Panc1 (cell line): ENCODE measurements around the gene BLCAP. TPM values are rescaled to one million over a fixed set of nuclear protein-coding genes. Genes with fewer than 3 reads are reported as not detected.

Source experiments
- ATAC-seq: fragments of 200-7000 bp; cut with Tn5 transposase; 2 replicates; pipeline ENCODE4 v1.9.1; 2020; ENCODE audit warnings: mild to moderate bottlenecking, moderate library complexity
- BruUV-seq: library from RNA; stranded (reverse); fragments of 400-500 nt; replicated peaks from 2 replicates; lab custom pipeline; 2021; lab: Mats Ljungman, UMichigan
- CTCF ChIA-PET: fragments of 300-600 bp; sonication (Branson Sonifier 250); formaldehyde crosslinking; loops from one replicate; lab custom pipeline; 2022; ENCODE audit warnings: antibody characterized with exemption; lab: Charles Lee
- POLR2A ChIA-PET: fragments of 300-600 bp; sonication (Branson Sonifier 250); formaldehyde crosslinking; loops from one replicate; lab custom pipeline; 2022; ENCODE audit warnings: antibody characterized with exemption; lab: Charles Lee
- DNase-seq: peaks from one replicate; pipeline ENCODE4 v3.0.0-alpha.2; 2010; ENCODE audit warnings: low read depth, low spot score
- H3K27ac ChIP-seq: 2 replicates; pipeline ENCODE4 v1.5.1; 2011; ENCODE audit warnings: mild to moderate bottlenecking, low read length, inconsistent platforms
- H3K27me3 ChIP-seq: fragments of 200-500 bp; sonication (Bioruptor generic); 2 replicates; pipeline ENCODE4 v1.6.0; 2014; ENCODE audit warnings: low read length, inconsistent platforms; ENCODE audit not compliant: control insufficient read depth, insufficient read depth
- H3K36me3 ChIP-seq: fragments of 200-500 bp; sonication (Bioruptor generic); 2 replicates; pipeline ENCODE4 v1.5.1; 2014; ENCODE audit warnings: inconsistent platforms, mild to moderate bottlenecking, low read length, moderate library complexity; ENCODE audit not compliant: control insufficient read depth, insufficient read depth
- H3K4me1 ChIP-seq: 2 replicates; pipeline ENCODE4 v1.5.1; 2011; ENCODE audit warnings: inconsistent platforms, mild to moderate bottlenecking, low read length, moderate library complexity; ENCODE audit not compliant: control insufficient read depth, insufficient read depth
- H3K4me3 ChIP-seq, 2 experiments: 2 replicates each; pipeline ENCODE4 v1.5.1; 2011 to 2012; ENCODE audit warnings: low read depth in 2 of 2, low read length in 2 of 2, mild to moderate bottlenecking in 2 of 2, inconsistent platforms in 1 of 2, moderate library complexity in 1 of 2
- H3K9me3 ChIP-seq: fragments of 200-500 bp; sonication (Bioruptor generic); 2 replicates; pipeline ENCODE4 v1.5.1; 2014; ENCODE audit warnings: low read depth, mild to moderate bottlenecking, inconsistent platforms, low read length, moderate library complexity; ENCODE audit not compliant: control insufficient read depth, insufficient read depth
- CTCF ChIP-seq: fragments of 450-650 bp; IDR thresholded peaks from 2 replicates; pipeline ENCODE4 v1.5.1; 2017; ENCODE audit warnings: mild to moderate bottlenecking
- POLR2AphosphoS5 ChIP-seq: IDR thresholded peaks from 2 replicates; pipeline ENCODE4 v1.6.1; 2012; ENCODE audit warnings: mild to moderate bottlenecking, low read depth, low read length, moderate library complexity
- REST ChIP-seq, 2 experiments: IDR thresholded peaks; 2 replicates each; pipeline ENCODE4 v1.6.1; 2011 to 2012; ENCODE audit warnings: low read depth in 2 of 2, control low read depth in 1 of 2, low read length in 1 of 2, mild to moderate bottlenecking in 1 of 2, moderate library complexity in 1 of 2; ENCODE audit not compliant: insufficient read depth in 1 of 2
- SIN3A ChIP-seq: IDR thresholded peaks from 2 replicates; pipeline ENCODE4 v1.6.1; 2012; ENCODE audit warnings: low read depth, mild to moderate bottlenecking, low read length, moderate library complexity, borderline replicate concordance; ENCODE audit not compliant: insufficient read depth
- TCF7L2 ChIP-seq: IDR thresholded peaks from 2 replicates; pipeline ENCODE4 v1.6.1; 2011; ENCODE audit warnings: mild to moderate bottlenecking, low read depth, low read length, inconsistent platforms
- in situ Hi-C: cut with HindIII; loops from 2 replicates; pipeline ENCODE4 v1.10.0; 2016; ENCODE audit warnings: low sequenced_read_pairs, low pct_unique_long_range_greater_than_20kb
- intact Hi-C: fragments of 100-400 bp; cut with micrococcal nuclease; formaldehyde crosslinking; loops from one replicate; pipeline ENCODE4 v1.10.0; 2022; ENCODE audit not compliant: unreplicated experiment
- total RNA-seq: library from RNA; stranded (reverse); gene quantifications from one replicate; pipeline ENCODE4 v1.2.1, GENCODE V29; 2021; ENCODE audit not compliant: unreplicated experiment

Gene BLCAP
- total RNA-seq, 1 experiment from 2014 or later, result 50.1 TPM

GRCh38 chr20:37564388-37565133 lies 36.9 kb upstream of the BLCAP start:
- in situ Hi-C loops (no loop called here), intact Hi-C loops (loop anchor here (10.0 kb wide), 1 partner anchor 350 kb away; no protein-coding TSS in a partner anchor)
- no peaks in the 10 kb centered on the region for H3K9me3 ChIP-seq
- POLR2A ChIA-PET, result no interaction called here
- CTCF ChIA-PET, result interaction anchor here (0.6 to 1.0 kb wide), 4 partner anchors 11 to 429 kb away, joined by 3 read pairs; no protein-coding TSS in a partner anchor
- ATAC-seq, result peak; percentile 85
- BruUV-seq, result no TSS peak
- peaks cover 9% of the 10 kb centered on the region for H3K27me3 ChIP-seq
- no peak overlapping the region for H3K4me3 ChIP-seq
- DNase-seq, result no peak
- no peaks in the 10 kb centered on the region; the same call in 1 of the 2 replicates for H3K4me1 ChIP-seq
- TF ChIP-seq REST (IDR thresholded peaks at IDR 0.05; ENCODE audit: insufficient read depth in 1 of 2, low read depth in 2 of 2, low read length in 1 of 2) (no peak), CTCF (peak; percentile 98)
- H3K27ac ChIP-seq, result no peak overlapping the region
- H3K36me3 ChIP-seq, result no peaks in the 10 kb centered on the region

DNA sequence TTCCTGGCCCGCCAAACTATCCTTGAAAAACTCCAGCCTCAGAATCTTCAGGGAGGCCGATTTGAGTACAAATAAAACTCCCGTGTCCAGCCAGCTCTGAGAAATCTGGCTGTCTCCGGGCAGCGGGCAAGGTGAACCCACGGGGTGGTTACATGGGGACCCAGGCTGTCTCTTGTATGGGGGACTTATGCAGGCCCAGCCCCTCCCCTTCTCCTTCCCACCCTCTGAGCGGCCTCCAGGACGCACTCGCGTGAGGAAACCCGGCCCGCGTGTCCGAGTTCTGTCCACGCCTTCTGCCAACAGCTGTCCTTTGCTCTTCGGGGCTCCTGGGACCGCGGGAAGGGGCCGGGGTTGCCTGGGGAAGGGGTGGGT lies 36.3 kb upstream of the BLCAP start:
- Histone ChIP-seq H3K4me3 (no peak overlapping the region), H3K27ac (no peak overlapping the region), H3K27me3 (peaks cover 9% of the 10 kb centered on the region), H3K36me3 (no peaks in the 10 kb centered on the region), H3K9me3 (no peaks in the 10 kb centered on the region), H3K4me1 (no peaks in the 10 kb centered on the region; the same call in 1 of the 2 replicates)
- CTCF ChIA-PET, result interaction anchor here (0.6 to 1.0 kb wide), 4 partner anchors 11 to 429 kb away, joined by 3 read pairs; no protein-coding TSS in a partner anchor
- peak; percentile 23; the same call in 1 of the 2 replicates for ATAC-seq
- in situ Hi-C loops (no loop called here), intact Hi-C loops (loop anchor here (10.0 kb wide), 1 partner anchor 351 kb away; no protein-coding TSS in a partner anchor)
- POLR2A ChIA-PET, result no interaction called here
- BruUV-seq, result no TSS peak
- TF ChIP-seq TCF7L2 (no peak), POLR2AphosphoS5 (no peak), REST (IDR thresholded peaks at IDR 0.05; ENCODE audit: insufficient read depth in 1 of 2, low read depth in 2 of 2, low read length in 1 of 2) (no peak), SIN3A (no peak), CTCF (no peak)
- DNase-seq, result no peak
